Activated naive CD4-positive, alpha-beta T cell treated with anti-CD3 and anti-CD28 coated beads, Interleukin-2, amount 10 ng/mL, durations not matched to agents 7 days and 5 days (primary cell): ENCODE data around the gene ERMP1.
A peak's percentile ranks its signal among the peaks of the same experiment; 100 is the strongest.

Source experiments
- CTCF ChIA-PET: fragments of 350-600 bp; sonication (Branson Sonifier 250); formaldehyde crosslinking; loops from one replicate; lab custom pipeline; 2021; ENCODE audit warnings: antibody characterized with exemption; lab: Charles Lee
- DNase-seq: peaks from one replicate; pipeline ENCODE4 v3.0.0-alpha.2; 2020
- H3K27ac Mint-ChIP-seq: one replicate; pipeline ENCODE4 v1.8.0; 2021; ENCODE audit warnings: mild to moderate bottlenecking, moderate library complexity, mixed read lengths
- H3K27me3 Mint-ChIP-seq: one replicate; pipeline ENCODE4 v1.8.0; 2021; ENCODE audit warnings: mild to moderate bottlenecking, mixed read lengths
- H3K36me3 Mint-ChIP-seq: one replicate; pipeline ENCODE4 v1.8.0; 2021; ENCODE audit warnings: mixed read lengths
- H3K4me1 Mint-ChIP-seq: one replicate; pipeline ENCODE4 v1.8.0; 2021; ENCODE audit warnings: mixed read lengths
- H3K4me3 Mint-ChIP-seq: one replicate; pipeline ENCODE4 v1.8.0; 2021; ENCODE audit warnings: mild to moderate bottlenecking, moderate library complexity, mixed read lengths
- H3K9me3 Mint-ChIP-seq: one replicate; pipeline ENCODE4 v1.8.0; 2021; ENCODE audit warnings: mixed read lengths

ERMP1 gene

DNA sequence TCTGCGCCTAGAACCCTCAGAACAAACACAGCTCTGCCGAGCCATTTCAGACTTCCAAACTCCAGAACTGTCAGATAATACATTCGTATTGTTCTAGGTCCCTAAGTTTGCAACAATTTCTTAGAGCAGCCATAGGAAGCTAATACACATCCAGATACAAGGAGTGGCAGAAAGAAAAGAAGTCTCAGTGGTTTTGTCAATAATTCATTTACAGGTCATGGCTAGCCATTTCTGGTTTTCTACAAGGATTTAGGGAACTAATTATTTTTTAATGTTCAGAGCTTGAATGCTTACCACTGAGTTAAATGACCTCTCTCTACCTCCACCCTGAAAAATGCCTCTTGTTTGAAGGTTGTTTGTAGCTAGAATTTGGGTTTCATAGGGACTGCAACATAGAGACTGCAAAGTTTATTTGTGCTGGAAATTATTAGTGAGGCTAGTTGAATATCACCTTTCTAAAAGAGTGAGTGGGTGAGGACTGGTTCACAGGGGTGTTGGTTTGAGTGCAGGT, 15.5 kb upstream of the ERMP1 start:
- CTCF ChIA-PET = interaction anchor here (0.8 to 1.8 kb wide), 3 partner anchors 16 to 31 kb away, joined by 3 to 8 read pairs (median 3); partner anchors contain the start of gene ERMP1

DNA sequence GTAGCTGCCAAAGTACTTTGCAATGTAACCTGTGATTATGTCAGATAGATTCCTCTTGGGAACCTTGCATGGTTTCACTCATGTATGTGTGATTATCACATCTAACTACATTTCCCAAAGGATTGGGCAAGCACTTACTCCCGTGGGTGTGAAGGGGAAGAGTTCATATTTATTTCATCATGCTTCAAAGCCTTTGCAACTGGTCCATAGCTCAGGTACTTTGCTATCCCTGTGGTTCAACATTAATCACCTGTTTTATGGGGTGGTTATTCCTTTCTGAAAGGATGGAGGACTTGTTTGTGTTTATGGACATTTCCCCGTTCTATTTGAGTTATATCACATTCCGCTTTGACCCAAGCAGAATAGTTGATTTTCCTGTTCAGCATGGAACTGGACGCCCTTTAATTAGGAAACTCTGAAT, 13.6 kb upstream of the ERMP1 start:
- CTCF ChIA-PET = interaction anchor here (1.0 to 1.6 kb wide), 2 partner anchors 39 to 40 kb away, joined by 3 to 4 read pairs; no protein-coding TSS in a partner anchor
- Mint-ChIP-seq H3K4me3 (no peak overlapping the region), H3K36me3 (peaks cover 42% of the 10 kb centered on the region), H3K27ac (no peak overlapping the region), H3K9me3 (peaks cover 12% of the 10 kb centered on the region), H3K27me3 (no peaks in the 10 kb centered on the region), H3K4me1 (peaks cover 89% of the 10 kb centered on the region)
- no peak for DNase-seq

More for the DNA sequence above, 15.5 kb upstream of the ERMP1 start:
- no peaks in the 10 kb centered on the region for H3K27me3 Mint-ChIP-seq
- H3K9me3 Mint-ChIP-seq = peaks cover 7% of the 10 kb centered on the region
- H3K36me3 Mint-ChIP-seq = peaks cover 36% of the 10 kb centered on the region
- peaks cover 90% of the 10 kb centered on the region for H3K4me1 Mint-ChIP-seq
- no peak overlapping the region for H3K27ac Mint-ChIP-seq
- DNase-seq = no peak
- H3K4me3 Mint-ChIP-seq = no peak overlapping the region

DNA sequence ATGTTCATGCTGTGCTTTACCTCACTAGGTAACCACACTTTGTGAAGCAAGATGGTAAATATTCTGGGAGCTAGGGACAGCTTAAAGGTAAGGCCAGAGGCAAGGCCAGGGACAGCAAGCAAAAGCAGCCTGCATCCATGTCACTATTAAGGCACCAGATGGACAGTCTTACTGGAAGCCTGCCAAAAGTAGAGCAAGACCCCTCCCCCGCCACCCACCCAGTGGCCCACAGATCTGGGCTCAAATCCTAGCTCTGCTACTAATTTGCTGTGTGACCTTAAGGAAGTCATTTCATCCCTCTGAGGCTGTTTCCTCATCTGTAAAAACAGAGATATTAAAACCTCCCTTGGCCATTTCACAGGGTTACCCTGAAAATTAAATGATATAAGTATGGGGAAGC, 13.2 kb upstream of the ERMP1 start:
- Mint-ChIP-seq H3K4me3 (no peak overlapping the region), H3K9me3 (peaks cover 12% of the 10 kb centered on the region), H3K36me3 (peaks cover 42% of the 10 kb centered on the region), H3K4me1 (peaks cover 89% of the 10 kb centered on the region), H3K27me3 (no peaks in the 10 kb centered on the region), H3K27ac (peak overlapping the region; percentile 78)
- no peak for DNase-seq
- CTCF ChIA-PET = interaction anchor here (1.0 to 1.6 kb wide), 2 partner anchors 39 to 41 kb away, joined by 3 to 4 read pairs; no protein-coding TSS in a partner anchor

DNA sequence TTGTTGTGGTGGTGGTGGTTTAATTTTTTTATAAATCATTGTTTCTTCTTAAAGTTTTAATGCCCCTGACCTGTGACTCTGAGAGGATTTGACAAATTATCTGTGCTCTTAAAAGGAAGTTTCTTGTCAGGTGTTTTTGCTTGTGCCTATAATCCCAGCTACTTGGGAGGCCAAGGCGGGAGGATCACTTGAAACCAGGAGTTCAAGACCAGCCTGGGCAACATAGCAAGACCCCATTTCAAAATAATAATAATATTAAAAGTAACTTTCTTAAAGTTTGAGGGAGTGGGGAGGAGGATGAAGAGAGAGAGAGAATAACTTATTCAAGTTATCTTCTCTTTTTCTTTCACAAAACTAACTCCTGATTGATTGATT, 12.2 kb upstream of the ERMP1 start:
- no peak for DNase-seq
- Mint-ChIP-seq H3K27me3 (no peaks in the 10 kb centered on the region), H3K4me3 (peak overlapping the region; percentile 68), H3K9me3 (peaks cover 12% of the 10 kb centered on the region), H3K27ac (peak overlapping the region; percentile 98), H3K4me1 (peaks cover 90% of the 10 kb centered on the region), H3K36me3 (peaks cover 49% of the 10 kb centered on the region)
- CTCF ChIA-PET = interaction anchor here (1.6 kb wide), 1 partner anchor 42 kb away, joined by 4 read pairs; no protein-coding TSS in a partner anchor

DNA sequence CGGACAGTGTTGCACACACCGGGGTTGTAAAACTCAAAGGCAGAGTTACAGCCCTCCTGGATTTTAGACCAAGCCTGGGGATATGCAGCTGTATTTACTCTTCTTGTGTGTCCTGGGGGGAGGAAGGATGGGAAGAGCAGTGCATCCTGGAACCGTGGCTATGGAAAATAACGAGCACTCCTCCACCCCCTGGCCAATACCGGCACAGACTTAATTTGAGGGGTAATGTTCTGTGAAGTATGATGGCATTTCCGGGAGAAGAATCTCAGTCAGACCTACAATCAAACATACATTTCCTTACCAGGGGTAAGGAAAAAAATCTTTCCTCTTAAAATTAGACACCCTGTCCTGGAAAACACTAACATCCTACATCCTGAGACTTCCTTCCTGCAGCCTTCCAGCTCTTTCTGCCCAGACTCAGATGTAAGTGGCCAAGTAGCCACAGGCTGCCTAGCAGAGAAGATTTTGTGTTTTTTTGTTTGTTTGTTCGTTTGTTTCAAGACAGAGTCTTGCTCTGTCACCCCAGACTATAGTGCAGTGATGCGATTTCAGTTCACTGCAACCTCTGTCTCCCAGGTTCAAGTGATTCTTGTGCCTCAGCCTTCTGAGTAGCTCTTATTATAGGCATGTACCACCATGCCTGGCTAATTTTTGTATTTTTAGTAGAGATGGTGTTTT, 11.0 kb upstream of the ERMP1 start:
- Mint-ChIP-seq H3K9me3 (peaks cover 12% of the 10 kb centered on the region), H3K4me3 (peak overlapping the region; percentile 68), H3K27me3 (no peaks in the 10 kb centered on the region), H3K36me3 (peaks cover 47% of the 10 kb centered on the region), H3K4me1 (peaks cover 92% of the 10 kb centered on the region), H3K27ac (peak overlapping the region; percentile 98)
- DNase-seq = peak; percentile 27
- CTCF ChIA-PET = interaction anchor here (1.0 to 3.1 kb wide), 3 partner anchors 11 to 112 kb away, joined by 3 to 21 read pairs (median 5); partner anchors contain the start of gene ERMP1

DNA sequence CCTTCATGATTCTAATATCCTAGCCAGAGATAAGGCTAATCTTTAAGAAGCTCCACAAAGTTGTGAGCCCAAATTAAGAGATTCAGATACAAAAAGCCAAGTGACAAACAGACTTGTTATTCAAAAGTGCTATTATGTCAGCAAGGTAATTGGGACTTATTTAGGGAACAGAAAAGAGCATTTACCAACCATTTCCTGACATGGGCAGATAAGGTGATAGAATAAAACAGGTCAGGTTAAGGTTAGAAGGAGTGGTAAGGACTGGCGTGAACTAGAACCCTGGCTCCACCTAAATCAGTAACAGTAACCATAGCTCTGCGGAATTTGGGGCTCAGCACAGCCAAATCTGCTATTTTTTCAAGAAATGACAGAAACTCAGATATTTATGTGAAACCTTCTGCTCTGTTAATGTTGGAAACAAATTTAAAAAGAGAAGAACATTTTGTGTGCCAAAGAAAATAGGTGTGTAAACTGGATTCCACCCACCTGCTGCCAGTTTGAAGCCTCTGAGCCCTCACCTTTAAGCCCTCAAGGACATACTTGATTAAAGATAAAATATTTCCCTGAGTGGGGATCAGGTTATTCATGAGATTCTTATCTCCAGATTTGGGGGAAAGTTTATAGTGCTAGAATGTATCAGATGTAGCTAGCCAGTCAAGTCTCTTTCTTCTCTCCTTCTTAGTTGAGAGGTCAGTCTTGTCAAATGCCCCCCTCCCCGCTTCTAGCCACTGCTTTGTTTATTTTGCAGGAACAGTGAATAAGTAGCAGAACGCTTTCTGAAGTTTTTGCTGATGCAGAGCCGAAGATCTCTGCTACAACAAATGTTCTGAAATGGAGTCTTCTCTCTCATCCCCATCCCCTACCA, 10.2 kb upstream of the ERMP1 start:
- H3K27me3 Mint-ChIP-seq = no peaks in the 10 kb centered on the region
- peaks cover 12% of the 10 kb centered on the region for H3K9me3 Mint-ChIP-seq
- H3K4me3 Mint-ChIP-seq = peak overlapping the region; percentile 68
- CTCF ChIA-PET = interaction anchor here (0.7 to 3.1 kb wide), 5 partner anchors 9 to 113 kb away, joined by 3 to 21 read pairs (median 3); partner anchors contain the start of gene ERMP1
- H3K36me3 Mint-ChIP-seq = peaks cover 44% of the 10 kb centered on the region
- H3K27ac Mint-ChIP-seq = peak overlapping the region; percentile 98
- peaks cover 87% of the 10 kb centered on the region for H3K4me1 Mint-ChIP-seq
- no peak for DNase-seq

DNA sequence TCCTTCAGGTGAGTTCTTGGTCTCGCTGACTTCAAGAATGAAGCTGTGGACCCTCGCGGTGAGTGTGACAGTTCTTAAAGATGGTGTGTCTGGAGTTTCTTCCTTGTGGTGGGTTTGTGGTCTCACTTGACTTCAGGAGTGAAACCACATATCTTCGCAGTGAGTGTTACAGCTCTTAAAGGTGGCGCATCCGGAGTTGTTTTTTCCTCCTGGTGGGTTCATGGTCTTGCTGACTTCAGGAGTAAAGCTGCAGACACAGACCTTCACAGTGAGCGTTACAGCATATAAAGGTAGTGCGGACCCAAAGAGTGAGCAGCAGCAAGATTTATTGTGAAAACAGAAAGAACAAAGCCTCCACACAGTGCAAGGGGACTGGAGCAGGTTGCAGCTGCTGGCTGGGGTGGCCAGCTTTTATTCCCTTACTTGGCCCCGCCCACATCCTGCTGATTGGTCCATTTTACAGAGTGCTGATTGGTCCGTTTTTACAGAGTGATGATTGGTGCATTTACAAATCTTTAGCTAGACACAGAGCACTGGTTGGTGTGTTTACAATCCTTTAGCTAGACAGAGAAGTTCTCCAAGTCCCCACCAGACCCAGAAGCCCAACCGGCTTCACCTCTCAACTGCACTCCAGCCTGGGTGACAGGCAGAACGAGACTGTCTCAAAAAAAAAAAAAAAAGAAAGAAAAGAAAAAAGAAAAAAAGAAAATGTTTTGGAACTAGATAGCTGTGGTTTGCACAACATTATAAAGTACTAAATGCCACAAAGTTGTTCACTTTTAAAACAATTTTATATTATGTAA, 9.1 kb upstream of the ERMP1 start:
- H3K36me3 Mint-ChIP-seq = peaks cover 44% of the 10 kb centered on the region
- DNase-seq = peak; percentile 79
- H3K27ac Mint-ChIP-seq = peak overlapping the region; percentile 98
- peak overlapping the region; percentile 53 for H3K4me3 Mint-ChIP-seq
- CTCF ChIA-PET = interaction anchor here (0.7 to 3.1 kb wide), 6 partner anchors 9 to 43 kb away, joined by 3 to 21 read pairs (median 4); partner anchors contain the start of gene ERMP1
- peaks cover 81% of the 10 kb centered on the region for H3K4me1 Mint-ChIP-seq
- no peaks in the 10 kb centered on the region for H3K27me3 Mint-ChIP-seq
- H3K9me3 Mint-ChIP-seq = peaks cover 12% of the 10 kb centered on the region

DNA sequence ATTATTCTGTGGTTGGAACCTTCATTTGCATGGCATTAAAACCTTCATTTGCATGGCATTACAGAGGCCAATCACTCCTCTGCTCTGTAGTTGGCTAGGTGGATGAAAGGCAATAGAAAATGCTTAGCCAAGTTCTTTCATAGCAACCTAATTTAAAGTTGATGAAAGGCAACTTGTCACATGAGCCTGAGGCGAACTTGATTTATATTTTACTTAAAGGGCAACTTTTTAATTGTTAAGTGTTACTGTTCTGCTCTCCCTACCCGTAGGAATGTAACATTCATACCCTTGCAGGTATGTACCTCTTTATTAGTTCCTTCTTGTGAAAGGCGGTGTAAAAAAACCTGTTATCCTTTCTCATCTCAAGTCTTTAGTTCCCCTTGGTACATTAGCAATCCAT, 7.9 kb upstream of the ERMP1 start:
- Mint-ChIP-seq H3K36me3 (peaks cover 37% of the 10 kb centered on the region), H3K4me3 (no peak overlapping the region), H3K27ac (no peak overlapping the region), H3K9me3 (peaks cover 10% of the 10 kb centered on the region), H3K27me3 (peaks cover 5% of the 10 kb centered on the region), H3K4me1 (peaks cover 73% of the 10 kb centered on the region)
- CTCF ChIA-PET = interaction anchor here (1.1 kb wide), 1 partner anchor 10 kb away, joined by 3 read pairs; no protein-coding TSS in a partner anchor
- no peak for DNase-seq

DNA sequence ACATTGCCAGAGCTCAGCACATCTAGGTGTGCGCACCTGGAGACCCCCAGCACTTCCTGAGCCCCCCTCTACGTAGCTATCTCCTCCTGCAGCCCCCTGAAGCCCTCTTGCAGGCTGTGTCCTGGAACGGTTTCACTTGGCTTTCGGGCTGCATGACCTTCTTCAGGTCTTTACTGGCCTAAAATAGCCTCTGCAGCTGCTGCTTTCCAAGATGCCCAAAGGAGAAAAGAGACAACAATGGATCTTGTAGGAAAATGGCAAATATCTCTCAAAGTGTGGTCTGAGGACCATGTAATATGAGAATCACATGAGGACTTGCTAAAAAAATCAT, 6.6 kb upstream of the ERMP1 start:
- Mint-ChIP-seq H3K27me3 (peaks cover 9% of the 10 kb centered on the region), H3K4me3 (no peak overlapping the region), H3K4me1 (peaks cover 61% of the 10 kb centered on the region), H3K36me3 (peaks cover 31% of the 10 kb centered on the region), H3K9me3 (peaks cover 5% of the 10 kb centered on the region), H3K27ac (no peak overlapping the region)
- no peak for DNase-seq
- CTCF ChIA-PET = interaction anchor here (1.4 kb wide), 1 partner anchor 46 kb away, joined by 3 read pairs; no protein-coding TSS in a partner anchor

DNA sequence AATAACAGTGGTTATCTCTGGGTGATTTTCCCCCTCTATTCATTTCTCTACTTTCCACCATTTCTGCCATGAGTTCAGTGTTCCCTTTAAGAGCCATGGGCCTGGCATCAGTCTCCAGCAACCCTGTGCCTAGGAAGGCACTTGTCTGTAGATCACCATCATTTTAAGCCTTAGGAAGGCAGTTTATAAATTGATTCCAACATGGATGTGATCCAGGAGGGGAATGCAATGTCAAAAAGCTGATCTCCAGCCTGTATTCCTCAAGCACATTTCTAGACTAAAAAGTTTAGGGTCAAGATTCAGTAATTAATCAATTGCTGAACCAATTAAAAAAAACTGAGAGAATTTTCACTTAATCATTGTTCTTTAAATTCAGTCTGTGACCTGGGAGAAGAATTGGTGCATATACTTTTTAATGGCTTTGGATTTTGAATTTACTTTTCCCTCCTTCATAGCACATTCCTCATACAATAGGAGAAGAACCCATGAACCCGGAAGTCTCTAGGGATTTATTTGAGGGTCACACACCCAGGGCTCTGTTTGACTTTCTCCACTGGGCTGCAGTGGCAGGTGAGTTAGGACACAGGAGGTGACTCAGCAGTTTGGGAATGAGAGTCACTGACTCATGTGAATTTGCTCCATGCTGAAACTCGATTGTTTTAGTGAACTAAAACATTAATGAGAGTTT, 6.1 kb upstream of the ERMP1 start:
- H3K4me3 Mint-ChIP-seq = no peak overlapping the region
- H3K4me1 Mint-ChIP-seq = peaks cover 59% of the 10 kb centered on the region
- H3K9me3 Mint-ChIP-seq = peaks cover 5% of the 10 kb centered on the region
- CTCF ChIA-PET = interaction anchor here (1.4 kb wide), 1 partner anchor 47 kb away, joined by 3 read pairs; no protein-coding TSS in a partner anchor
- H3K36me3 Mint-ChIP-seq = peaks cover 31% of the 10 kb centered on the region
- H3K27ac Mint-ChIP-seq = no peak overlapping the region
- no peak for DNase-seq
- peaks cover 9% of the 10 kb centered on the region for H3K27me3 Mint-ChIP-seq

DNA sequence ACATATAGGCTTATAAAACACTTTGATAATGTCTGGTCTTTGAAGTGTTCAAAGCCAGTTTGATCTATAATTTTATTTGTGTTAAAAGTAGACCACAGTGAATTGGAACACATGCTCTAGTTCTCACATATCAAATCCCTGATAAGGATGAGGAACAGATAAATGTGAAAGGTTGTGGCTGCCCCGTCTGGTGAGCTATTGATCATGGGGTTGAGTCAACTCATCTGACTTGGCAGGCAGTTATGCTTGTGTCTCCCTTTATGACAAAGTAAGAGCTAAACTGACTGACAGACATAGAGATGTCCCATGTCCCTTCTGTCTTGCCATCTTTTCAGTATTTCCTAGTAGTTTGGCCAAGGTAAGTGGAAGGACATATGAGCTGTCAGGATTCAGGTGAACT, 2.9 kb upstream of the ERMP1 start:
- Mint-ChIP-seq H3K27ac (no peak overlapping the region), H3K4me1 (peaks cover 51% of the 10 kb centered on the region), H3K9me3 (no peaks in the 10 kb centered on the region), H3K36me3 (peaks cover 20% of the 10 kb centered on the region), H3K27me3 (peaks cover 9% of the 10 kb centered on the region), H3K4me3 (no peak overlapping the region)
- CTCF ChIA-PET = interaction anchor here (0.7 to 2.0 kb wide), 3 partner anchors 34 to 188 kb away, joined by 3 to 5 read pairs (median 3); no protein-coding TSS in a partner anchor
- DNase-seq = no peak

DNA sequence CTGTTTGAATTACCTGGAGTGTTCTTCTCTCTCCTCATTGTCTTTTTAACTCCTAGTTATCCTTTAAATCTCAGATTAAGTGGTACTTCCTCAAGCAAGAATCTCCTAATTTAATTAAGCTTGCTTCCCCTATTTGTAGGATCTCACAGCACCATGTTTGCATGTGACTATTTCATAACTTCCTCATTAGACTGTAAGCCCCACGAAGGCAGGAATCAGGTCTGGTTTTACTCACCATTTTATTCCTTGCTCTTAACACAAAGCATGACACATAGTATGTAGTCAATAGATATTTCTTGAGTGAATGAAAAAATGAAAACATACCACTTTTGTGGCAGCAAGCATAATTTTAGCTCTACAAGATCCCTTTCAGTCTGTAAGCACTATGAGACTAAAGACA, 1.3 kb upstream of the ERMP1 start:
- no peaks in the 10 kb centered on the region for H3K9me3 Mint-ChIP-seq
- CTCF ChIA-PET = interaction anchor here (1.1 to 2.8 kb wide), 3 partner anchors 18 to 234 kb away, joined by 3 to 10 read pairs (median 5); no protein-coding TSS in a partner anchor
- H3K36me3 Mint-ChIP-seq = peaks cover 21% of the 10 kb centered on the region
- DNase-seq = no peak
- H3K4me1 Mint-ChIP-seq = peaks cover 45% of the 10 kb centered on the region
- H3K27ac Mint-ChIP-seq = no peak overlapping the region
- H3K4me3 Mint-ChIP-seq = no peak overlapping the region
- peaks cover 9% of the 10 kb centered on the region for H3K27me3 Mint-ChIP-seq
